Peyer's patch (tissue), 4 donors: ENCODE results near the gene DOCK10. TPM values are rescaled to one million over a fixed set of nuclear protein-coding genes. Genes with fewer than 3 reads are reported as not detected.

Source experiments
- DNase-seq, 3 donors: peaks; one replicate each; pipeline ENCODE4 v3.0.0-alpha.2; 2017 to 2019
- H3K27ac ChIP-seq, 4 donors: fragments of 200-600 bp; sonication (generic); one replicate each; pipeline ENCODE4 v1.5.1; 2016 to 2019
- H3K27me3 ChIP-seq, 2 donors: fragments of 200-600 bp; sonication (generic); one replicate each; pipeline ENCODE4 v1.5.1; 2019
- H3K36me3 ChIP-seq, 3 donors: fragments of 200-600 bp; sonication (generic); one replicate each; pipeline ENCODE4 v1.5.1; 2016 to 2019
- H3K4me1 ChIP-seq, 4 donors: fragments of 200-600 bp; sonication (generic); one replicate each; pipeline ENCODE4 v1.5.1; 2016 to 2019
- H3K4me3 ChIP-seq, 4 donors: fragments of 200-600 bp; sonication (generic); 1 replicate in 3 of 4; 2 replicates in 1 of 4; pipeline ENCODE4 v1.5.1; 2016 to 2019; ENCODE audit warnings: mild to moderate bottlenecking in 1 of 4
- H3K9me3 ChIP-seq, 4 donors: fragments of 200-600 bp; sonication (generic); one replicate each; pipeline ENCODE4 v1.5.1; 2016 to 2019; ENCODE audit warnings: mild to moderate bottlenecking in 1 of 4
- CTCF ChIP-seq, 6 experiments: fragments of 450-650 bp in 4 of 6; fragments of 200-600 bp in 2 of 6; sonication (generic) in 1 of 6; IDR thresholded peaks; one replicate each; pipeline ENCODE4 v1.5.1; 2017 to 2019; ENCODE audit warnings: antibody characterized with exemption in 6 of 6, mild to moderate bottlenecking in 3 of 6, moderate library complexity in 1 of 6
- POLR2A ChIP-seq, 2 donors: fragments of 450-650 bp; IDR thresholded peaks; one replicate each; pipeline ENCODE4 v1.5.1; 2017; ENCODE audit warnings: antibody characterized with exemption in 2 of 2, mild to moderate bottlenecking in 2 of 2, moderate library complexity in 2 of 2
- total RNA-seq, 4 donors: library from RNA; depleted of rRNA; stranded (reverse); fragments of >200 nt; gene quantifications; one replicate each; pipeline ENCODE4 v1.1.0, GENCODE V29; 2016

Gene DOCK10
- total RNA-seq, 4 donors from 2014 or later: 14.6 to 97.4 (median 23.5) TPM

- H3K4me1 ChIP-seq: peaks cover 0 to 8% (median 0%) of the 10 kb centered on the region in 4 donors
- no peak for DNase-seq
- no peak overlapping the region for H3K4me3 ChIP-seq
- no peaks in the 10 kb centered on the region for H3K27me3 ChIP-seq
- H3K36me3 ChIP-seq: no peaks in the 10 kb centered on the region
- TF ChIP-seq CTCF (IDR thresholded peaks at IDR 0.05) (no peak), POLR2A (IDR thresholded peaks at IDR 0.05) (no peak)
- no peaks in the 10 kb centered on the region for H3K9me3 ChIP-seq
- H3K27ac ChIP-seq: no peak overlapping the region
Observed at GRCh38 chr2:225028572-225028971, 13.7 kb downstream of the DOCK10 start.

DNA sequence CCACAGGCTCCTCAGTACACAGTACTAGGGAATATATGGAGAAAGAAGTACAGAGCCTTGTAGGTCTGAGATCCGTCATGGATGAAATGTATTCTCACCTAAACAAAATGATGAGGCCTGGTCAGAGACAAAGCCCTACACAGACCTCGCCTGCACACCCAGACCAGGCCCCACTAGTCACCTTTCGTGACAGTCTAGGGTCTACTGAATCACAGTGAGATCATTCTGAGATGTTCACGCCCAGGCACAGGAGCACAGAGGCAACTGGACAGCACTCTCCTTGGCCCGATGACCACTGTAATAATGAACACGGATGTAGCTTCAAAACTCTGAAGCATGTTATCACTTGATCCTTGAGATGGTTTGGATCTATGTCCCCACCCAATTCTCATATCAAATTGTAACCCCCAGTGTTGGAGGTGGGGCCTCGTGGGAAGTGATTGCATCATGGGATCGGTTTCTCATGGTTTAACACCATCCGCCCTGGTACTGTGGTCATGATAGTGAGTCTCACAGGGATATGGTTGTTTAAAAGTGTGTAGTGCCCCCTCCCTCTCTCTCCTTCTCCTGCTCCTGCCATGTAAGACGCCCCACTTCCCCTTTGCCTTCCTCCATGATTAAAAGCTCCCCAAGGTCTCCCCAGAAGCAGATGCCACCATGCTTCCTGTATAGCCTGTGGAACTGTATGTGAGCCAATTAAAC lies 15.1 kb downstream of the DOCK10 start:
- no peaks in the 10 kb centered on the region for H3K27me3 ChIP-seq
- no peak for DNase-seq
- TF ChIP-seq POLR2A (IDR thresholded peaks at IDR 0.05) (no peak), CTCF (IDR thresholded peaks at IDR 0.05) (no peak)
- H3K27ac ChIP-seq: no peak overlapping the region
- H3K36me3 ChIP-seq: no peaks in the 10 kb centered on the region
- H3K4me1 ChIP-seq: peaks cover 0 to 8% (median 0%) of the 10 kb centered on the region in 4 donors
- no peak overlapping the region for H3K4me3 ChIP-seq
- H3K9me3 ChIP-seq: no peaks in the 10 kb centered on the region

DNA sequence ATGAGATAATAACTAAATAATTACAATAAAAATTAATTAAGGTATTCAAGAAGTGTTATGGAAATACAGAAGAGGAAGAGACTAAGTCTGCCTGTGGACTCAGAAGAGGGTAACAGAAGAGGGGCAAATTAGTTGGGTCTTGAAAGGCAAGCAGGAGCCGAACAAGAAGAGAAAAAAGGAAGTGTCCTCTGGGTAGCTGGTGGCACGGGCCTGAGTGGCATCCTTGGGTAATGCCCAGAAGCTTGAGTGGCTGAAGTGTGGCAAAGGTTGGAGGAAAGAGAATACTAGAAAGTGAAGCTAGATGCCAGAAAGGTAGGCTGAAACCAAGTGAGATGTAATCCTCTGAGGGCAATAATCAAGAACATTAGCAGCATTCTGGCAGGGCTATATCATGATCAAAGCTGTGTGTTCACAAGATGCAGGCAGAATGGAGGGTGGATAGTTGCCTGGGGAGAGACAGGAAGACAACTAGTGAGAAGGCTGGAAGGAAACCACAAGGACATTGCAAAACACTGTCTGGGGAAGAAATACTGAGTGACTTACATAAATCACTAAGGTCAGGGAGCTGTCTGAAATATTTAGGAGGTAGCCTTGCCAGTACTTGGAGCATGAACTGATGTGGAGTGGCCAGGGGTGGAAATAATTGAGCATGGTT lies 16.2 kb downstream of the DOCK10 start:
- H3K27me3 ChIP-seq: no peaks in the 10 kb centered on the region
- no peak for DNase-seq
- H3K4me3 ChIP-seq: no peak overlapping the region
- H3K9me3 ChIP-seq: no peaks in the 10 kb centered on the region
- peaks cover 0 to 8% (median 0%) of the 10 kb centered on the region in 4 donors for H3K4me1 ChIP-seq
- no peaks in the 10 kb centered on the region for H3K36me3 ChIP-seq
- no peak for TF ChIP-seq CTCF (IDR thresholded peaks at IDR 0.05)
- no peak for TF ChIP-seq POLR2A (IDR thresholded peaks at IDR 0.05)
- no peak overlapping the region for H3K27ac ChIP-seq

DNA sequence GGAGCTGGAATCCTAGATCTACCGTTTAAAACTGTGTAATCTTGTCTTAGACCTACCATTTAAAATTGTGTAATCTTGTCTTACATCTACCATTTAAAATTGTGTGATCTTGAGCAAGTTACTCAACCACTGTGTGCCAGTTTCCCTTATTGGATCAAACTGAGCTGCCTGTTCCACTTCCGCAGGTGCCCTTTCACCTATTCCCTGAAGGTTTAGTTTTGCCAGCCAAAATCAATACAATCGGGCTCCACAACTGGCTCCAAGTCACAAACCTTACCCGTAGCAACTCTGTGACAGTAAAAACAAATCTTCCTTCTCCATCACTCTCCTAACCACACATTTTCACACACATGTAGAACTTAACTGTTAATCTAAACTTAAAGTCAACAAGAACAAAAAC lies 20.1 kb downstream of the DOCK10 start:
- no peak for DNase-seq
- Histone ChIP-seq H3K4me3 (no peak overlapping the region), H3K36me3 (no peaks in the 10 kb centered on the region), H3K4me1 (peaks cover 0 to 8% (median 0%) of the 10 kb centered on the region in 4 donors), H3K27ac (no peak overlapping the region), H3K9me3 (no peaks in the 10 kb centered on the region), H3K27me3 (no peaks in the 10 kb centered on the region)
- no peak for TF ChIP-seq POLR2A (IDR thresholded peaks at IDR 0.05)
- TF ChIP-seq CTCF (IDR thresholded peaks at IDR 0.05): no peak

DNA sequence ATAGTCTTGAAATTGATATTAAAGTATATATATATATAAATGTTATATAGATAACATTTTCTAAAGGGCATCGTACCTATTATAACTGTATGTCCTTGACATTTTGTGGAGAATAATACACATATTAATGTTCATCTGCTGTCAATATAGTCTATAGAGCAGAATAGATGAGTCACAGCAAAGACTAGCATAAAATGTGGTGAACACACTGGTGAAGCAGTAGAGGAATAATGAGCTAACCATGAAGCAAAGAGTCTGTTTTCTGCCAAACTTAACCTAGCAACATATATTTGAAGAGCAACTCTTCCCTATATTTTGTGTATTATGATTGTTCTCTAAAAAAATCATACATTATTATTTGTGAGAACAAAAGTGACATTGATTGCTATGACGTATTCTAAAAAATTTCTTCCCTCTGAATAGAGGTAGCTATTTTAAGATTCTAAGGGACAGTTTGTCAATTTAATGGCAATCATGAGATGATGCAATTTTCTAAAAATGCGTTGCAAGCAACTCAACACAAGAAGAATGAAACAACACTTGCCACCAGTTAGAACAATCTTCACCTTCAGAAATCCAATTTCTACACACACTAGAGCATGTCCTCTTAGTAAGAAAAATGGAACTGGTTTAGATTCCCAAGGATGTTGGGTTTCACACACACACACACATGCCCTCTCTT lies 22.0 kb downstream of the DOCK10 start:
- TF ChIP-seq POLR2A (IDR thresholded peaks at IDR 0.05) (no peak), CTCF (IDR thresholded peaks at IDR 0.05) (no peak)
- DNase-seq: no peak
- Histone ChIP-seq H3K27ac (no peak overlapping the region), H3K9me3 (no peaks in the 10 kb centered on the region), H3K27me3 (no peaks in the 10 kb centered on the region), H3K36me3 (no peaks in the 10 kb centered on the region), H3K4me3 (no peak overlapping the region), H3K4me1 (no peaks in the 10 kb centered on the region)
